HG03571 (cell line): Measurements from ENCODE around the gene TAF13.

Source experiments
- ATAC-seq: cut with Tn5 transposase; IDR thresholded peaks from one replicate; pipeline ENCODE4 v1.9.1; 2021; ENCODE audit not compliant: unreplicated experiment

Gene TAF13

GRCh38 chr1:109075531-109076490, at the start of gene TAF13:
TSS of gene TAF13 (minus strand) at chr1:109076003. CDS start at chr1:109075947, 56 bp downstream.
- peak; percentile 99 for ATAC-seq

- ATAC-seq = no peak
These were observed 44.6 kb upstream of the TAF13 start for GRCh38 chr1:109120356-109120755.

- ATAC-seq = no peak
These were observed 42.3 kb upstream of the TAF13 start for GRCh38 chr1:109118089-109118488.

GRCh38 chr1:109116286-109116685, 40.5 kb upstream of the TAF13 start:
- no peak for ATAC-seq

GRCh38 chr1:109115685-109116084, 39.9 kb upstream of the TAF13 start:
- no peak for ATAC-seq

- no peak for ATAC-seq
These were observed 38.5 kb upstream of the TAF13 start for GRCh38 chr1:109114342-109114674.

GRCh38 chr1:109113590-109114341, 38.0 kb upstream of the TAF13 start, which contains the start of gene ELAPOR1:
TSS of gene ELAPOR1 (plus strand) at chr1:109114115. CDS start at chr1:109114184, 69 bp downstream.
- peak; percentile 47 for ATAC-seq

- ATAC-seq = no peak
These were observed 37.0 kb upstream of the TAF13 start for GRCh38 chr1:109112652-109113285.

GRCh38 chr1:109112056-109112651, 36.4 kb upstream of the TAF13 start:
- no peak for ATAC-seq

GRCh38 chr1:109111386-109112055, 35.7 kb upstream of the TAF13 start:
- no peak for ATAC-seq

- ATAC-seq = no peak
These were observed 34.1 kb upstream of the TAF13 start for GRCh38 chr1:109109906-109110305.

- ATAC-seq = no peak
These were observed 32.0 kb upstream of the TAF13 start for GRCh38 chr1:109107785-109108184.

GRCh38 chr1:109105881-109106280, 30.1 kb upstream of the TAF13 start:
- ATAC-seq = no peak

GRCh38 chr1:109104364-109105151, 28.8 kb upstream of the TAF13 start:
- no peak for ATAC-seq

GRCh38 chr1:109099938-109100773, 24.4 kb upstream of the TAF13 start:
- ATAC-seq = peak; percentile 79

GRCh38 chr1:109096120-109096519, 20.3 kb upstream of the TAF13 start:
- no peak for ATAC-seq

- no peak for ATAC-seq
These were observed 19.8 kb upstream of the TAF13 start for GRCh38 chr1:109095631-109096030.

- ATAC-seq = no peak
These were observed 19.1 kb upstream of the TAF13 start for GRCh38 chr1:109094871-109095270.

- ATAC-seq = no peak
These were observed 18.6 kb upstream of the TAF13 start for GRCh38 chr1:109094377-109094803.
